Adrenal gland (tissue), 5 donors: ENCODE measurements around the gene PRDM12.

ENCODE experiments used
- POLR2A ChIP-seq, 2 donors: fragments of 450-650 bp; IDR thresholded peaks; one replicate each; pipeline ENCODE4 v1.6.1; 2017; ENCODE audit warnings: antibody characterized with exemption in 2 of 2, mild to moderate bottlenecking in 2 of 2, moderate library complexity in 1 of 2
- TF ChIP-seq, protein P1 (sequence below), 6 experiments: fragments of 450-650 bp in 4 of 6; fragments of 200-600 bp in 2 of 6; sonication (generic) in 1 of 6; IDR thresholded peaks; 1 replicate in 5 of 6; 2 replicates in 1 of 6; pipeline versions ENCODE4 v1.5.1 to v1.8.0; 2016 to 2021; ENCODE audit warnings: antibody characterized with exemption in 6 of 6, mild to moderate bottlenecking in 2 of 6, moderate library complexity in 1 of 6
- donor health status: DM: no; HTN: no; CAD: no.

GRCh38 chr9:130672933-130673615 is 8.7 kb downstream of the PRDM12 start:
- TF ChIP-seq, protein P1, sequence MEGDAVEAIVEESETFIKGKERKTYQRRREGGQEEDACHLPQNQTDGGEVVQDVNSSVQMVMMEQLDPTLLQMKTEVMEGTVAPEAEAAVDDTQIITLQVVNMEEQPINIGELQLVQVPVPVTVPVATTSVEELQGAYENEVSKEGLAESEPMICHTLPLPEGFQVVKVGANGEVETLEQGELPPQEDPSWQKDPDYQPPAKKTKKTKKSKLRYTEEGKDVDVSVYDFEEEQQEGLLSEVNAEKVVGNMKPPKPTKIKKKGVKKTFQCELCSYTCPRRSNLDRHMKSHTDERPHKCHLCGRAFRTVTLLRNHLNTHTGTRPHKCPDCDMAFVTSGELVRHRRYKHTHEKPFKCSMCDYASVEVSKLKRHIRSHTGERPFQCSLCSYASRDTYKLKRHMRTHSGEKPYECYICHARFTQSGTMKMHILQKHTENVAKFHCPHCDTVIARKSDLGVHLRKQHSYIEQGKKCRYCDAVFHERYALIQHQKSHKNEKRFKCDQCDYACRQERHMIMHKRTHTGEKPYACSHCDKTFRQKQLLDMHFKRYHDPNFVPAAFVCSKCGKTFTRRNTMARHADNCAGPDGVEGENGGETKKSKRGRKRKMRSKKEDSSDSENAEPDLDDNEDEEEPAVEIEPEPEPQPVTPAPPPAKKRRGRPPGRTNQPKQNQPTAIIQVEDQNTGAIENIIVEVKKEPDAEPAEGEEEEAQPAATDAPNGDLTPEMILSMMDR (IDR thresholded peaks at IDR 0.05), result no peak
- no peak for TF ChIP-seq POLR2A (IDR thresholded peaks at IDR 0.05)
